Measurements from ENCODE around the gene NTN3. TPM values are rescaled to one million over a fixed set of nuclear protein-coding genes. Genes with fewer than 3 reads are reported as not detected.

NTN3 gene
- total and polyA plus RNA-seq, 2 experiments from 2014 or later = 2.4 to 4.8 TPM

- WGBS (ENCODE audit: low lambda C conversion rate, missing lambda C conversion rate) = 89% methylated on average over 9 of the region's 9 CpGs
- Histone ChIP-seq H3K27me3 (no peaks in the 10 kb centered on the region), H3K4me3 (no peak overlapping the region), H3K4me1 (ENCODE audit: insufficient read depth) (peaks cover under 1% of the 10 kb centered on the region), H3K36me3 (replicated peaks; ENCODE audit: insufficient read depth, low read depth) (no peaks in the 10 kb centered on the region), H3K27ac (no peak overlapping the region), H4K20me1 (ENCODE audit: insufficient read depth, poor library complexity, severe bottlenecking) (no peaks in the 10 kb centered on the region), H3K79me2 (peaks cover 2% of the 10 kb centered on the region), H3K4me2 (no peak overlapping the region), H2AFZ (no peak overlapping the region), H3K9me3 (ENCODE audit: low read depth) (no peaks in the 10 kb centered on the region), H3K9me2 (replicated peaks; ENCODE audit: insufficient read depth) (no peaks in the 10 kb centered on the region)
- TF ChIP-seq EZH2phosphoT487 (IDR thresholded peaks at IDR 0.05; ENCODE audit: low read depth, severe bottlenecking, unreplicated experiment) = no peak
- TF ChIP-seq CTCF (IDR thresholded peaks at IDR 0.05; ENCODE audit: poor library complexity) = no peak
- TF ChIP-seq EZH2 (IDR thresholded peaks at IDR 0.05; ENCODE audit: borderline replicate concordance) = no peak
- no peak for DNase-seq (ENCODE audit: low spot score)
These were observed 46.0 kb upstream of the NTN3 start for GRCh38 chr16:2425008-2425518.

DNA sequence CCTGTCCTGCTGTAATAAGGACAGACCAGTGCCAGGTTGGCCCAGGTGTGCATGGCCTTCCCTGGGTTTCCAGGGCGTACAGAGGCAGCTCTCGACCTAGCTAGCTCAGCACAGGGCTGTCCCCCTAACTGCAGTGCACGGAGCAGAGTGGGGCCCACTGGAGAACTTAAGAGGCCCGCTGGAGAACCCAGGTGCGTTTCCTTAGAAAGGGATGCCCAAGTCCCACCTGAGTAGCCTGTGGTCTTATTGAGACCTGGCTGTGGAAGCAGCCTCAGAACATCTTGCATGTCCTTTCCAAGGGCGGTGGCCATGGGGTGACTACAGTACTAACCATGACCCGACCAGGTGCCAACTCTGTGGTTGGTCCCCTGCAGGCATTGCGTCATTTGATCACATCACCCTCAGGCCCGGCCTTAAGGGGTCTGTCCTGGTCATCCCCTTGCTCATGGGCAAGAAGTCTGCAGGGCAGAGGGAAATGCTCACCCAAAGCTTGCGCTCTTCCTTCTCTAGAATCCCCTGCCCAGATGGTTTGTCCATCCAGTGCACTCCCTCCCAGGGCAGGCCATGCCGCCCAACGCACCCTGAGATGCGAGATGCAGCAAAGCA, 45.2 kb upstream of the NTN3 start:
- Histone ChIP-seq H4K20me1 (ENCODE audit: insufficient read depth, poor library complexity, severe bottlenecking) (no peaks in the 10 kb centered on the region), H3K27ac (no peak overlapping the region), H3K9me2 (replicated peaks; ENCODE audit: insufficient read depth) (no peaks in the 10 kb centered on the region), H2AFZ (no peak overlapping the region), H3K79me2 (peaks cover 10% of the 10 kb centered on the region), H3K4me3 (no peak overlapping the region), H3K9me3 (ENCODE audit: low read depth) (no peaks in the 10 kb centered on the region), H3K4me2 (no peak overlapping the region), H3K36me3 (replicated peaks; ENCODE audit: insufficient read depth, low read depth) (no peaks in the 10 kb centered on the region), H3K27me3 (no peaks in the 10 kb centered on the region), H3K4me1 (ENCODE audit: insufficient read depth) (peaks cover 9% of the 10 kb centered on the region)
- TF ChIP-seq EZH2 (IDR thresholded peaks at IDR 0.05; ENCODE audit: borderline replicate concordance) = no peak
- no peak for TF ChIP-seq CTCF (IDR thresholded peaks at IDR 0.05; ENCODE audit: poor library complexity)
- no peak for TF ChIP-seq EZH2phosphoT487 (IDR thresholded peaks at IDR 0.05; ENCODE audit: low read depth, severe bottlenecking, unreplicated experiment)
- 93% methylated on average over 13 of the region's 13 CpGs for WGBS (ENCODE audit: low lambda C conversion rate, missing lambda C conversion rate)
- no peak for DNase-seq (ENCODE audit: low spot score)

GRCh38 chr16:2426941-2427361, 44.1 kb upstream of the NTN3 start:
- no peak for DNase-seq (ENCODE audit: low spot score)

More at GRCh38 chr16:2426941-2427361, 44.1 kb upstream of the NTN3 start:
- Histone ChIP-seq H3K27me3 (no peaks in the 10 kb centered on the region), H3K36me3 (replicated peaks; ENCODE audit: insufficient read depth, low read depth) (no peaks in the 10 kb centered on the region), H3K9me3 (ENCODE audit: low read depth) (no peaks in the 10 kb centered on the region), H4K20me1 (ENCODE audit: insufficient read depth, poor library complexity, severe bottlenecking) (no peaks in the 10 kb centered on the region), H3K9me2 (replicated peaks; ENCODE audit: insufficient read depth) (no peaks in the 10 kb centered on the region), H3K4me1 (ENCODE audit: insufficient read depth) (peaks cover 11% of the 10 kb centered on the region), H2AFZ (no peak overlapping the region), H3K27ac (no peak overlapping the region), H3K4me2 (no peak overlapping the region), H3K4me3 (no peak overlapping the region), H3K79me2 (peaks cover 19% of the 10 kb centered on the region)
- TF ChIP-seq EZH2 (IDR thresholded peaks at IDR 0.05; ENCODE audit: borderline replicate concordance) (no peak), CTCF (IDR thresholded peaks at IDR 0.05; ENCODE audit: poor library complexity) (no peak), EZH2phosphoT487 (IDR thresholded peaks at IDR 0.05; ENCODE audit: low read depth, severe bottlenecking, unreplicated experiment) (no peak)
- 98% methylated on average over 6 of the region's 6 CpGs for WGBS (ENCODE audit: low lambda C conversion rate, missing lambda C conversion rate)

Measured in hepatocyte (in vitro differentiated cells).